ES-I3 (cell line): ENCODE data around the gene NEFH.
A peak's percentile ranks its signal among the peaks of the same experiment; 100 is the strongest.
"Not testable (repeated sequence)": the region's sequence is repeated elsewhere in the genome, so short reads cannot be mapped to it uniquely, and the experiment has no call there.

Source experiments
- H3K36me3 ChIP-seq: 2 replicates; pipeline ENCODE4 v1.6.1; 2013; ENCODE audit warnings: mild to moderate bottlenecking, low read length, control low read depth, moderate library complexity; ENCODE audit not compliant: insufficient read depth
- H3K4me1 ChIP-seq: 2 replicates; pipeline ENCODE4 v1.6.1; 2013; ENCODE audit warnings: mild to moderate bottlenecking, control low read depth, low read length; ENCODE audit not compliant: insufficient read depth
- H3K9ac ChIP-seq: 2 replicates; pipeline ENCODE4 v1.6.1; 2013; ENCODE audit warnings: low read depth, mild to moderate bottlenecking, low read length, moderate library complexity
- H3K9me3 ChIP-seq: 2 replicates; pipeline ENCODE4 v1.6.1; 2013; ENCODE audit warnings: mild to moderate bottlenecking, low read length, moderate library complexity; ENCODE audit not compliant: control insufficient read depth, insufficient read depth

Gene NEFH

DNA sequence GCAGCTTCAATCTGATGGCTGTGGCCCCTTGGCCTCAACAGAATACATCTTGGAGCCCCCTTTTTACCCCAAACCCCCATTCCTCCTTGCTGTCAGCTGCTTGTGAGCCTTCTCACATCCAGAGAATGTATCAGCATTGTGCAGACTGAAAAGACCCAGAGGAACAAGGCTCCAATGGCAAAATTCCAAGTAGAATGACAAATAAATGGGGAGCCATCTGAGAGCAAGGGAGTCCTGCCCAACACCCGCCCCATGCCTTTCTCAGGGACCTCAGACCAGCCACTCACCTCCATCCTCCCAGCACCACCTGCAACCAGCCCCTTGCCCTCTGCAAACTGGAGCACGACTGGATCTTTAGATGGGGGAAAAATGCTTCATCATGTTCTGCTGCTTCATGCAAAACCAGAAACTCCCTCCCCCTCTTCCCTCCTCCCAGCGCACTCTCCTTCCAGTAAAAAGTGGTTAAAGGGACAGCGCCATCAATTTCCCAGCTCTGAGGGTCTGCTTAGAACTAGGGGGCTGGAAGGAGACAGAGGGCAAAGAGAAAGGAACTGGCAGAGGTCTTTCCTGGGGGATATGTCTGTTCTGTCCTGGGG is 2.2 kb upstream of the NEFH start:
- no peaks in the 10 kb centered on the region for H3K36me3 ChIP-seq
- no peaks in the 10 kb centered on the region; the same call in 1 of the 2 replicates for H3K9me3 ChIP-seq
- peak overlapping the region; percentile 4; the same call in 1 of the 2 replicates for H3K9ac ChIP-seq
- peaks cover 4% of the 10 kb centered on the region for H3K4me1 ChIP-seq

DNA sequence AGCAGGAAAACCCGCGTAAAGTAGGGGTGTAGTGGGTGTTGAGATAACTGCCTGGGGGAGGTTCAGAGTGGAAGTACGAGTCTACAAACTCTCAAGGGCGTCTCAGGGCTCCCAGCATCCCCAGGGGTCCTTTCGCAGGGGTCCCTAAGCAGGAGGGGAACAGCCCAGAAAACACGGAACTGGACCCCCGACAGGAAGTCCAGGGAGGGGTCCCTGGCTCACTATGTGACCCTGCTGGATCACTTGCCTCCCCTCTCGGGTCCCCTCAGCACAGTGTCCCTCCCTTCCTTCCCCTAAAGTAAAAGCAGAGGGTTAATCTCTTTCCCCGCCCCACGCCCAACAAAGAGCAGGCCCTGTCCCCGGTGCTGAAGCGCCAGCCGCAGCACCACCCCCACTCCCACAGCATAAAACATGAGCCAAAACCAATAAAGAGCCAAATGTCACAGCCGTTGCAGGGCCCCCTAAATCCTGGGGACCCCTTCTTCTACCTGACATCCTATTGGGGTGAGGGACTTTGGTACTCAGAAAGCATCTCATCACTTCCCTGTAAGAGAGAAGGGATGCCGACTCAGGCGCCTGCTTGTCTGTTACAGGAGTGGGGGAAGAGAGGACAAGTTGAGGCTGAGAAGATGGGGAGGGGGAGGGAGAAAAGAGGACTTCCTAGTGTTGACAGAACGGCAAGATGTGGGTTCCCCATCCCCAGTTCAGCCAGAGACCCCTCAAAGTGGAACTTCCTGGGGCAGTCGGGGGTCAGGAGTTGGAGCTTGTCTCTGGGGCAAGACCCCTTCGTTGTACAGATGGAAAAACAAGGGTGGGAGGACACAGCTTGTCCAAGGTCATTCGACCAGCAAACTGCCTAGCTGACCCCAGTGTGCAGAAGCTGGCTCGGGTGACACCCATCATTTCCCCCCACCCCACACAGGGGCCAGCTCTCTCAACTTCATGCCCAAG is 1.4 kb upstream of the NEFH start:
- peak overlapping the region; percentile 14; the same call in 1 of the 2 replicates for H3K9ac ChIP-seq
- no peaks in the 10 kb centered on the region; the same call in 1 of the 2 replicates for H3K9me3 ChIP-seq
- H3K36me3 ChIP-seq, result no peaks in the 10 kb centered on the region
- peaks cover 4% of the 10 kb centered on the region for H3K4me1 ChIP-seq

DNA sequence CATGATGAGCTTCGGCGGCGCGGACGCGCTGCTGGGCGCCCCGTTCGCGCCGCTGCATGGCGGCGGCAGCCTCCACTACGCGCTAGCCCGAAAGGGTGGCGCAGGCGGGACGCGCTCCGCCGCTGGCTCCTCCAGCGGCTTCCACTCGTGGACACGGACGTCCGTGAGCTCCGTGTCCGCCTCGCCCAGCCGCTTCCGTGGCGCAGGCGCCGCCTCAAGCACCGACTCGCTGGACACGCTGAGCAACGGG is 169 bp downstream of the NEFH start:
- no peaks in the 10 kb centered on the region for H3K36me3 ChIP-seq
- peaks cover 4% of the 10 kb centered on the region for H3K4me1 ChIP-seq
- H3K9ac ChIP-seq, result peak overlapping the region; percentile 68; the same call in 1 of the 2 replicates
- H3K9me3 ChIP-seq, result no peaks in the 10 kb centered on the region; the same call in 1 of the 2 replicates

DNA sequence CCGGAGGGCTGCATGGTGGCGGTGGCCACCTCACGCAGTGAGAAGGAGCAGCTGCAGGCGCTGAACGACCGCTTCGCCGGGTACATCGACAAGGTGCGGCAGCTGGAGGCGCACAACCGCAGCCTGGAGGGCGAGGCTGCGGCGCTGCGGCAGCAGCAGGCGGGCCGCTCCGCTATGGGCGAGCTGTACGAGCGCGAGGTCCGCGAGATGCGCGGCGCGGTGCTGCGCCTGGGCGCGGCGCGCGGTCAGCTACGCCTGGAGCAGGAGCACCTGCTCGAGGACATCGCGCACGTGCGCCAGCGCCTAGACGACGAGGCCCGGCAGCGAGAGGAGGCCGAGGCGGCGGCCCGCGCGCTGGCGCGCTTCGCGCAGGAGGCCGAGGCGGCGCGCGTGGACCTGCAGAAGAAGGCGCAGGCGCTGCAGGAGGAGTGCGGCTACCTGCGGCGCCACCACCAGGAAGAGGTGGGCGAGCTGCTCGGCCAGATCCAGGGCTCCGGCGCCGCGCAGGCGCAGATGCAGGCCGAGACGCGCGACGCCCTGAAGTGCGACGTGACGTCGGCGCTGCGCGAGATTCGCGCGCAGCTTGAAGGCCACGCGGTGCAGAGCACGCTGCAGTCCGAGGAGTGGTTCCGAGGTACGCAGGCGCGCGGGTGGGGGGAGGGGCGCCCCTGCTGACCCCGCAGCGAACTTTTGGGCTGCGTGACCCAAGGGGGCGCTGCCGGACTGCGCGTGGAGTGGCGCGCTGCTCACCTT is 670 bp downstream of the NEFH start:
- Histone ChIP-seq H3K9ac (peak overlapping the region; percentile 68), H3K9me3 (no peaks in the 10 kb centered on the region; the same call in 1 of the 2 replicates), H3K36me3 (peaks cover 5% of the 10 kb centered on the region; the same call in 1 of the 2 replicates), H3K4me1 (peaks cover 4% of the 10 kb centered on the region)

DNA sequence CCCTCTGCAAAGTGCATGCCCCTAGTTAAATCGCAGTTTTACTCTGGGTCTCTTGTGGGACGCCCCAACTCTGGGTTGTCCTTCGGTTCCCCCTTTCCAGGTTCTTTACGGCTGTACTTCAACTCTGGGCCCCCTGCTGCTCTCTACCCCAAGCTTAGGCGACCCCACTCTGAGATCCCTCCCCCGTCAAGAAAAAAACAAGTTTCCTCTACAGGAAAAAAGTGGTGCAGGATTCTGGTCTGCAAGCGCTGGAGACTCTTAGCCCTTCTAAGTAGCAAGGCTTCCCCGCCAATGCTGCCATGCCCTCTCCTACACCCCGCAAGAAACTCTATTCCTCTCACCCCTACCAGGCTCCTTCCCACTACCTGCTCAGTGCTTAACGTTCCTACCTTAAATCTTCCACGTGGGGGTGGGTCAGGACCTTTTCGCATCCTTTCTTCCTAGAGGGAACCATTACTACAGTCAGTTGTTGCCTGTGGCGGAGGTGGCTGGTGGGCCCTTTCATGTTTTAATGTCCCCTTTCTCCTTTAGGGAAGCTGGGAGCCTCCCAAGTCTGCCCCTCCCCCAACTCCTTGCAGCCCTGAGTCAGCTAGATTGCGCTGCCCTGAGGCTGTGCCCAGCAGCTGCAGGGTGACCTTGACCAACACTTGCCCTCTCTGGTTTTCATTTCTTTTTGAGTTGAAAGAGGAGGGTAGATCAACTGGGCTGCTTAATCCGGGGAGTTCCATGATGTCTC is 1.4 kb downstream of the NEFH start:
- Histone ChIP-seq H3K9me3 (no peaks in the 10 kb centered on the region; the same call in 1 of the 2 replicates), H3K4me1 (peaks cover 4% of the 10 kb centered on the region), H3K36me3 (peaks cover 5% of the 10 kb centered on the region; the same call in 1 of the 2 replicates), H3K9ac (peak overlapping the region; percentile 68)

DNA sequence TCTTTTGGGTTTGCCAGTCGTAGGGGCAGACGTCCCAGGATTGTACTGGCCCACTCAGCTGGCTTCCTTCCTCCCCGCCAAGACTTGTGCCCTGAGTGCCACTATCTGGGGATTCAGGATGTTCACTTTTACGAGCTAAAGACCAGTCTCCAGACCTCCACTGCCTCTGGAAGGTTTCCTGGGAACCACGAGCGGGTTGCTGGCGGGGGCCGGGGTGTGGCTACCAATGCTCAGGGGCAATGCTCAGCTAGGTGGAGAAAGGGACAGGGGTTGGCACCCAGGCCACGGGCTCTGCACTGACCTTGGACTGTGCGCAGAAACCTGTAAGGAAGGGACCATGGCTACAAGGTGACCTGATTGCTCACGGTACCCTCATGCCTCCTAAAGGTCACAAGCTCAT is 2.2 kb downstream of the NEFH start:
- H3K9ac ChIP-seq, result peak overlapping the region; percentile 68; the same call in 1 of the 2 replicates

DNA sequence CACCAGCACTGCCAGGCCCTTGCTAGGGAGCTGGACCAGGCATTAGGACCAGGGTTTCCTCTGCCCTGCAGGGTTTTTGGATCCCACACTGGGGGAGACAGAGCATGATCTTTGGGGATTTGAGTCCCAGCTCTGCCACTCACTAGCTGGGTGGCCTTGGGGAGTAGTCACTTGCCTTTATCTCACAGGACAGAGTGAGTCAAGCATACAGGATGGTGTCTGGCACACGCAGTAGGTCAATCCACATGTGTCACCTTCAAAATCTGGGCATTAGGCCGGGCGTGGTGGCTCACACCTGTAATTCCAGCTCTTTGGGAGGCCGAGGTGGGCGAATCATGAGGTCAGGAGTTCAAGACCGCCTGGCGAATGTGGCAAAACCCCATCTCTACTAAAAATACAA is 2.7 kb downstream of the NEFH start:
- H3K4me1 ChIP-seq, result peaks cover 4% of the 10 kb centered on the region
- H3K9ac ChIP-seq, result no peak overlapping the region
- peaks cover 5% of the 10 kb centered on the region; the same call in 1 of the 2 replicates for H3K36me3 ChIP-seq
- no peaks in the 10 kb centered on the region; the same call in 1 of the 2 replicates for H3K9me3 ChIP-seq

More for the DNA sequence above, 2.2 kb downstream of the NEFH start:
- Histone ChIP-seq H3K36me3 (peaks cover 5% of the 10 kb centered on the region; the same call in 1 of the 2 replicates), H3K9me3 (no peaks in the 10 kb centered on the region; the same call in 1 of the 2 replicates), H3K4me1 (peaks cover 4% of the 10 kb centered on the region)

DNA sequence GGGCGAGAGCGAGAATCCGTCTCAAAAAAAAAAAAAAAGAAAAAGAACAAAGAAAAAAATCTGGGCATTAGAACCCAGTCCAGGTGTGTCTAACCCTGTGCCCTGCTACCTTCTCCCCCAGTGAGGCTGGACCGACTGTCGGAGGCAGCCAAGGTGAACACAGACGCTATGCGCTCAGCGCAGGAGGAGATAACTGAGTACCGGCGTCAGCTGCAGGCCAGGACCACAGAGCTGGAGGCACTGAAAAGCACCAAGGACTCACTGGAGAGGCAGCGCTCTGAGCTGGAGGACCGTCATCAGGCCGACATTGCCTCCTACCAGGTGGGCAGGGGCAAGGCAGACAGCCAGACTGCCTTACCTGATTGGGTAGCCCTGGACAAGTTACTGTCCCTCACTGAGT is 3.2 kb downstream of the NEFH start:
- Histone ChIP-seq H3K9ac (no peak overlapping the region), H3K9me3 (no peaks in the 10 kb centered on the region; the same call in 1 of the 2 replicates), H3K36me3 (peaks cover 5% of the 10 kb centered on the region; the same call in 1 of the 2 replicates)

DNA sequence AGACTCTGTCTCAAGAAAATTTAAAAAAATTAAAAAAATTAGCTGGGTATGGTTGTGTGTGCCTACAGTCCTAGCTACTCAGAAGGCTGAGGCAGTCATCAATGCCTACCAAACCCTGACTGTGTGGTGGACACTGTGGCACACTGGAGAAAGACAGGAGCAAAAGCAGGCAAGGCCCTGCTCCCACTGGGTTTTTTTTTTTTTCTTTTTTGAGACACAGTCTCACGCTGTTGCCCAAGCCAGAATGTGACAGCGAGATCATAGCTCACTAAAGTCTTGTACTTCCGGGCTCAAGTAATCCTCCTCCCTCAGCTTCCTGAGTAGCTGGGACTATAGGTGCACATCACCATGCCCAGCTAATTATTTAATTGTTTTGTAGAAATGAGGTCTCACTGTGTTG is 4.6 kb downstream of the NEFH start:
- no peaks in the 10 kb centered on the region; the same call in 1 of the 2 replicates for H3K9me3 ChIP-seq
- no peak overlapping the region for H3K9ac ChIP-seq
- H3K36me3 ChIP-seq, result peaks cover 5% of the 10 kb centered on the region; the same call in 1 of the 2 replicates
- H3K4me1 ChIP-seq, result peaks cover 4% of the 10 kb centered on the region

More for the DNA sequence above, 3.2 kb downstream of the NEFH start:
- H3K4me1 ChIP-seq, result peaks cover 4% of the 10 kb centered on the region

DNA sequence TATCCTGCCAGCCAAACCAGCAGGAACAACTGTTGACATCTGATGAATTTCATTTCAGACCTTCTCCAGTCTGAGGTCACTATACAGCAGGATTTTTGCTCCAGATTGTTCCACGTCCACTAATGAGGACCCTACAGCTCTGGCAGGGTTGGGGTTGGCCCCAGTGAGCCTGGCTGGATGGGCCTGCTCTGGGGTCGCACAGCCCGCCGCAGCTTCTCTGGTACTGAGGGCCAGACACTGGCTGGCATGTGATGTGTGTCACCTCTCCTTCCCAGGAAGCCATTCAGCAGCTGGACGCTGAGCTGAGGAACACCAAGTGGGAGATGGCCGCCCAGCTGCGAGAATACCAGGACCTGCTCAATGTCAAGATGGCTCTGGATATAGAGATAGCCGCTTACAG is 5.4 kb downstream of the NEFH start:
- Histone ChIP-seq H3K36me3 (peaks cover 5% of the 10 kb centered on the region; the same call in 1 of the 2 replicates), H3K9ac (no peak overlapping the region), H3K9me3 (no peaks in the 10 kb centered on the region; the same call in 1 of the 2 replicates), H3K4me1 (peaks cover 4% of the 10 kb centered on the region)

DNA sequence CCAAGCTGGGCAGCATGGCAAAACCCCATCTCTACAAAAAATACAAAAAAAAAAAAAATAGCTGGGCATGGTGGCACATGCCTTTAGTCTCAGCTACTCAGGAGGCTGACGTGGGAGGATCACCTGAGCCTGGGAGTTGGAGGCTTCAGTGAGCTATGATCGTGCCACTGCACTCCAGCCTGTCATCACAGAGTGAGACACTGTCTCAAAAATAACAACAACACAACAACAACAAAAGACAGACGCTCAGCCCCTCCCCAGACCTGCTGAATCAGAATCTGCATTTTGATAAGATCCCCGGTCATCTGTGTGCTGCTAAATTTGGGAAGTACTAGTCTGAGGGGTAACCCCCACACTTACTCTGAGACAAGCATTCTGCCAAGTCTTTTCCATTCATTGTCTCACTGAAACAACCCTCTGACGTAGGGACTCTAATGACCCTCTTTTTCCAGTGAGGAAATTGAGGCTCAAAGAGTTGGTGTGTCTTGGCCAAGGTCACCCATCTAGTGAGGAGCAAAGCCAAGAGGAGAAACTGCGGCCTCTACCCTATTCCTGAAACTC is 7.5 kb downstream of the NEFH start:
- no peaks in the 10 kb centered on the region for H3K9me3 ChIP-seq
- no peaks in the 10 kb centered on the region for H3K4me1 ChIP-seq
- peaks cover 5% of the 10 kb centered on the region; the same call in 1 of the 2 replicates for H3K36me3 ChIP-seq
- H3K9ac ChIP-seq, result no peak overlapping the region

DNA sequence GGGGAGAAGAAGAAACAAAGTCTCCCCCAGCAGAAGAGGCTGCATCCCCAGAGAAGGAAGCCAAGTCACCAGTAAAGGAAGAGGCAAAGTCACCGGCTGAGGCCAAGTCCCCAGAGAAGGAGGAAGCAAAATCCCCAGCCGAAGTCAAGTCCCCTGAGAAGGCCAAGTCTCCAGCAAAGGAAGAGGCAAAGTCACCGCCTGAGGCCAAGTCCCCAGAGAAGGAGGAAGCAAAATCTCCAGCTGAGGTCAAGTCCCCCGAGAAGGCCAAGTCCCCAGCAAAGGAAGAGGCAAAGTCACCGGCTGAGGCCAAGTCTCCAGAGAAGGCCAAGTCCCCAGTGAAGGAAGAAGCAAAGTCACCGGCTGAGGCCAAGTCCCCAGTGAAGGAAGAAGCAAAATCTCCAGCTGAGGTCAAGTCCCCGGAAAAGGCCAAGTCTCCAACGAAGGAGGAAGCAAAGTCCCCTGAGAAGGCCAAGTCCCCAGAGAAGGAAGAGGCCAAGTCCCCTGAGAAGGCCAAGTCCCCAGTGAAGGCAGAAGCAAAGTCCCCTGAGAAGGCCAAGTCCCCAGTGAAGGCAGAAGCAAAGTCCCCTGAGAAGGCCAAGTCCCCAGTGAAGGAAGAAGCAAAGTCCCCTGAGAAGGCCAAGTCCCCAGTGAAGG is 9.2 kb downstream of the NEFH start:
- not testable (repeated sequence) for H3K36me3 ChIP-seq, H3K9ac ChIP-seq, H3K9me3 ChIP-seq, H3K4me1 ChIP-seq

DNA sequence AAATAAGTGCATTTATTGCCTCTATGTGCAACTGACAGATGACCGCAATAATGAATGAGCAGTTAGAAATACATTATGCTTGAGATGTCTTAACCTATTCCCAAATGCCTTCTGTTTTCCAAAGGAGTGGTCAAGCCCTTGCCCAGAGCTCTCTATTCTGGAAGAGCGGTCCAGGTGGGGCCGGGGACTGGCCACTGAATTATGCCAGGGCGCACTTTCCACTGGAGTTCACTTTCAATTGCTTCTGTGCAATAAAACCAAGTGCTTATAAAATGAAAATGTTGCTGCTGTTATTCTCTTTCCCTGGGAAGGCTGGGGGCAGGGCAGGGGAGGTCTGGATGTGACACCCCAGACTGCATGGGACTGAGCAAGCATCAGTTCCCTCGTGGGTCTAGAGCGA is 11.0 kb downstream of the NEFH start:
- Histone ChIP-seq H3K9me3 (peaks cover 6% of the 10 kb centered on the region; the same call in 1 of the 2 replicates), H3K36me3 (no peaks in the 10 kb centered on the region; the same call in 1 of the 2 replicates), H3K4me1 (no peaks in the 10 kb centered on the region), H3K9ac (no peak overlapping the region)
